Osteocyte (in vitro differentiated cells): ENCODE measurements around the gene FIGN. TPM values are rescaled to one million over a fixed set of nuclear protein-coding genes. Genes with fewer than 3 reads are reported as not detected.

Experiments used
- DNase-seq: peaks from one replicate; pipeline ENCODE4 v3.0.0; 2021; ENCODE audit warnings: mixed read lengths; ENCODE audit not compliant: unreplicated experiment; ENCODE audit errors: extremely low spot score
- H3K27ac Mint-ChIP-seq: one replicate; pipeline ENCODE4 v1.8.0; 2021; ENCODE audit warnings: mild to moderate bottlenecking, mixed read lengths; ENCODE audit not compliant: unreplicated experiment
- H3K27me3 Mint-ChIP-seq: one replicate; pipeline ENCODE4 v1.8.0; 2021; ENCODE audit warnings: mixed read lengths; ENCODE audit not compliant: unreplicated experiment
- H3K36me3 Mint-ChIP-seq: one replicate; pipeline ENCODE4 v1.8.0; 2021; ENCODE audit warnings: mixed read lengths; ENCODE audit not compliant: unreplicated experiment
- H3K4me1 Mint-ChIP-seq: one replicate; pipeline ENCODE4 v1.8.0; 2021; ENCODE audit warnings: mixed read lengths; ENCODE audit not compliant: unreplicated experiment
- H3K4me3 Mint-ChIP-seq: one replicate; pipeline ENCODE4 v1.8.0; 2021; ENCODE audit warnings: mild to moderate bottlenecking, moderate library complexity, mixed read lengths; ENCODE audit not compliant: unreplicated experiment
- H3K9me3 Mint-ChIP-seq: one replicate; pipeline ENCODE4 v1.8.0; 2021; ENCODE audit warnings: mixed read lengths; ENCODE audit not compliant: unreplicated experiment
- CTCF ChIP-seq: fragments of 200-600 bp; sonication (generic); IDR thresholded peaks from 2 replicates; pipeline ENCODE4 v1.5.0; 2021; ENCODE audit warnings: antibody characterized with exemption, mild to moderate bottlenecking, moderate library complexity
- total RNA-seq: library from RNA; stranded (reverse); gene quantifications from 2 replicates; pipeline ENCODE4 v1.2.1, GENCODE V29; 2021

FIGN gene
- total RNA-seq, 1 donor from 2014 or later: 37.7 TPM

- Mint-ChIP-seq H3K36me3 (no peaks in the 10 kb centered on the region), H3K4me3 (no peak overlapping the region), H3K9me3 (peaks cover 15% of the 10 kb centered on the region), H3K27ac (no peak overlapping the region), H3K27me3 (no peaks in the 10 kb centered on the region), H3K4me1 (peaks cover 36% of the 10 kb centered on the region)
- DNase-seq: no peak
- TF ChIP-seq CTCF: no peak
These were observed 39.5 kb upstream of the FIGN start for GRCh38 chr2:163775304-163775703.

GRCh38 chr2:163774862-163775261, 39.1 kb upstream of the FIGN start:
- H3K9me3 Mint-ChIP-seq: peaks cover 15% of the 10 kb centered on the region
- no peak for DNase-seq
- peaks cover 36% of the 10 kb centered on the region for H3K4me1 Mint-ChIP-seq
- TF ChIP-seq CTCF: no peak
- H3K36me3 Mint-ChIP-seq: no peaks in the 10 kb centered on the region
- H3K27me3 Mint-ChIP-seq: no peaks in the 10 kb centered on the region
- H3K27ac Mint-ChIP-seq: no peak overlapping the region
- no peak overlapping the region for H3K4me3 Mint-ChIP-seq

- H3K4me1 Mint-ChIP-seq: peaks cover 25% of the 10 kb centered on the region
- no peak overlapping the region for H3K4me3 Mint-ChIP-seq
- H3K27me3 Mint-ChIP-seq: no peaks in the 10 kb centered on the region
- peaks cover 11% of the 10 kb centered on the region for H3K9me3 Mint-ChIP-seq
- TF ChIP-seq CTCF: no peak
- no peaks in the 10 kb centered on the region for H3K36me3 Mint-ChIP-seq
- H3K27ac Mint-ChIP-seq: no peak overlapping the region
- no peak for DNase-seq
These were observed 37.5 kb upstream of the FIGN start for GRCh38 chr2:163773276-163773675.

- Mint-ChIP-seq H3K27ac (no peak overlapping the region), H3K4me3 (no peak overlapping the region), H3K9me3 (peaks cover 5% of the 10 kb centered on the region), H3K36me3 (no peaks in the 10 kb centered on the region), H3K27me3 (no peaks in the 10 kb centered on the region), H3K4me1 (peaks cover 21% of the 10 kb centered on the region)
- TF ChIP-seq CTCF: no peak
- no peak for DNase-seq
These were observed 35.8 kb upstream of the FIGN start for GRCh38 chr2:163771596-163771995.

GRCh38 chr2:163768881-163769695, 33.3 kb upstream of the FIGN start:
- Mint-ChIP-seq H3K27me3 (no peaks in the 10 kb centered on the region), H3K4me1 (peaks cover 12% of the 10 kb centered on the region), H3K4me3 (no peak overlapping the region), H3K9me3 (peaks cover 5% of the 10 kb centered on the region), H3K27ac (no peak overlapping the region), H3K36me3 (no peaks in the 10 kb centered on the region)
- no peak for TF ChIP-seq CTCF
- no peak for DNase-seq
